Omental fat pad (tissue), 4 donors: Measurements from ENCODE around the gene ABCA4. TPM values are rescaled to one million over a fixed set of nuclear protein-coding genes. Genes with fewer than 3 reads are reported as not detected.

Experiments used
- ATAC-seq: fragments of 150-250 bp; one replicate; pipeline ENCODE4 v1.9.1; 2016; ENCODE audit warnings: mild to moderate bottlenecking, moderate library complexity; ENCODE audit not compliant: low FRiP score
- DNase-seq: peaks from one replicate; pipeline ENCODE4 v3.0.0-alpha.2; 2019; ENCODE audit warnings: low spot score
- CTCF ChIP-seq, 3 donors: fragments of 450-650 bp; IDR thresholded peaks; one replicate each; pipeline ENCODE4 v1.5.1; 2016 to 2017; ENCODE audit warnings: antibody characterized with exemption in 3 of 3, mild to moderate bottlenecking in 3 of 3, moderate library complexity in 2 of 3
- total RNA-seq, 4 donors: library from RNA; depleted of rRNA; stranded (reverse); fragments of >200 nt; gene quantifications; one replicate each; pipeline ENCODE4 v1.1.0, GENCODE V29; 2016

Gene ABCA4
- total RNA-seq, 4 donors from 2014 or later = 0.37 to 0.79 (median 0.38) TPM; not detected in 1

- DNase-seq = no peak
- ATAC-seq = no peak
- no peak for TF ChIP-seq CTCF (IDR thresholded peaks at IDR 0.05)
Observed at GRCh38 chr1:94014635-94015488, 106.1 kb downstream of the ABCA4 start.

- no peak for TF ChIP-seq CTCF (IDR thresholded peaks at IDR 0.05)
Observed at GRCh38 chr1:94014087-94014486, 106.9 kb downstream of the ABCA4 start.

GRCh38 chr1:94013367-94013878 is 107.5 kb downstream of the ABCA4 start:
- TF ChIP-seq CTCF (IDR thresholded peaks at IDR 0.05) = no peak
- no peak for ATAC-seq
- no peak for DNase-seq

More at GRCh38 chr1:94014087-94014486, 106.9 kb downstream of the ABCA4 start:
- ATAC-seq = no peak
- DNase-seq = no peak

GRCh38 chr1:94012708-94013366 is 108.1 kb downstream of the ABCA4 start:
- no peak for ATAC-seq
- no peak for TF ChIP-seq CTCF (IDR thresholded peaks at IDR 0.05)
- DNase-seq = no peak

GRCh38 chr1:94011709-94012595 is 109.0 kb downstream of the ABCA4 start:
- no peak for TF ChIP-seq CTCF (IDR thresholded peaks at IDR 0.05)
- ATAC-seq = no peak
- DNase-seq = no peak

- ATAC-seq (no peak), DNase-seq (no peak)
- no peak for TF ChIP-seq CTCF (IDR thresholded peaks at IDR 0.05)
Observed at GRCh38 chr1:94011129-94011528, 109.8 kb downstream of the ABCA4 start.
